Type B pancreatic cell (in vitro differentiated cells): ENCODE data around the gene PLA2R1. TPM values are rescaled to one million over a fixed set of nuclear protein-coding genes. Genes with fewer than 3 reads are reported as not detected.
"Not testable (repeated sequence)": the region's sequence is repeated elsewhere in the genome, so short reads cannot be mapped to it uniquely, and the experiment has no call there.

Source experiments
- DNase-seq: peaks from one replicate; pipeline ENCODE4 v3.0.0; 2021; ENCODE audit warnings: mixed read lengths; ENCODE audit not compliant: unreplicated experiment; ENCODE audit errors: extremely low spot score
- H3K27ac Mint-ChIP-seq: 2 replicates; pipeline ENCODE4 v1.8.0; 2021; ENCODE audit warnings: mild to moderate bottlenecking, mixed read lengths
- H3K27me3 Mint-ChIP-seq: 2 replicates; pipeline ENCODE4 v1.8.0; 2021; ENCODE audit warnings: mixed read lengths
- H3K36me3 Mint-ChIP-seq: 2 replicates; pipeline ENCODE4 v1.8.0; 2021; ENCODE audit warnings: mixed read lengths
- H3K4me1 Mint-ChIP-seq: one replicate; pipeline ENCODE4 v1.8.0; 2021; ENCODE audit warnings: mixed read lengths; ENCODE audit not compliant: unreplicated experiment
- H3K4me3 Mint-ChIP-seq: 2 replicates; pipeline ENCODE4 v1.8.0; 2021; ENCODE audit warnings: mild to moderate bottlenecking, mixed read lengths
- H3K9me3 Mint-ChIP-seq: 2 replicates; pipeline ENCODE4 v1.8.0; 2021; ENCODE audit warnings: mixed read lengths
- CTCF ChIP-seq: fragments of 200-600 bp; sonication (generic); conservative IDR thresholded peaks from 2 replicates; pipeline ENCODE4 v1.5.0; 2021; ENCODE audit warnings: antibody characterized with exemption, mild to moderate bottlenecking
- total RNA-seq: library from RNA; stranded (reverse); gene quantifications from 2 replicates; pipeline ENCODE4 v1.2.1, GENCODE V29; 2021; ENCODE audit warnings: low replicate concordance

PLA2R1 gene
- total RNA-seq, 1 donor from 2014 or later, result 3.6 TPM

- TF ChIP-seq CTCF, result peak; percentile 80
- DNase-seq, result no peak
- no peaks in the 10 kb centered on the region for H3K4me1 Mint-ChIP-seq
- no peak overlapping the region for H3K4me3 Mint-ChIP-seq
- no peaks in the 10 kb centered on the region for H3K36me3 Mint-ChIP-seq
- no peaks in the 10 kb centered on the region for H3K9me3 Mint-ChIP-seq
- H3K27me3 Mint-ChIP-seq, result no peaks in the 10 kb centered on the region
- H3K27ac Mint-ChIP-seq, result no peak overlapping the region
Measured at GRCh38 chr2:159968279-159968900, 94.0 kb downstream of the PLA2R1 start.

- no peak for DNase-seq
- H3K27me3 Mint-ChIP-seq, result no peaks in the 10 kb centered on the region
- no peaks in the 10 kb centered on the region for H3K36me3 Mint-ChIP-seq
- no peaks in the 10 kb centered on the region for H3K9me3 Mint-ChIP-seq
- no peak overlapping the region for H3K4me3 Mint-ChIP-seq
- no peak overlapping the region for H3K27ac Mint-ChIP-seq
- no peaks in the 10 kb centered on the region for H3K4me1 Mint-ChIP-seq
- no peak for TF ChIP-seq CTCF
Measured at GRCh38 chr2:159963700-159964099, 98.7 kb downstream of the PLA2R1 start.

GRCh38 chr2:159962513-159962912, 99.9 kb downstream of the PLA2R1 start:
- not testable (repeated sequence) for H3K4me1 Mint-ChIP-seq, H3K4me3 Mint-ChIP-seq, H3K9me3 Mint-ChIP-seq, H3K36me3 Mint-ChIP-seq, DNase-seq, H3K27me3 Mint-ChIP-seq, H3K27ac Mint-ChIP-seq

GRCh38 chr2:159961451-159961850, 101.0 kb downstream of the PLA2R1 start:
- Mint-ChIP-seq H3K27ac (no peak overlapping the region), H3K4me3 (no peak overlapping the region), H3K4me1 (no peaks in the 10 kb centered on the region), H3K27me3 (no peaks in the 10 kb centered on the region), H3K36me3 (no peaks in the 10 kb centered on the region), H3K9me3 (peaks cover 8% of the 10 kb centered on the region)
- DNase-seq, result no peak
- TF ChIP-seq CTCF, result no peak

GRCh38 chr2:159961037-159961436, 101.4 kb downstream of the PLA2R1 start:
- Mint-ChIP-seq H3K9me3 (peaks cover 8% of the 10 kb centered on the region), H3K4me3 (no peak overlapping the region), H3K36me3 (no peaks in the 10 kb centered on the region), H3K27ac (no peak overlapping the region), H3K4me1 (no peaks in the 10 kb centered on the region), H3K27me3 (no peaks in the 10 kb centered on the region)
- no peak for TF ChIP-seq CTCF
- DNase-seq, result no peak

GRCh38 chr2:159960414-159960813, 102.0 kb downstream of the PLA2R1 start:
- Mint-ChIP-seq H3K36me3 (no peaks in the 10 kb centered on the region), H3K4me3 (no peak overlapping the region), H3K9me3 (peaks cover 8% of the 10 kb centered on the region), H3K27ac (no peak overlapping the region), H3K27me3 (no peaks in the 10 kb centered on the region), H3K4me1 (no peaks in the 10 kb centered on the region)
- no peak for TF ChIP-seq CTCF
- DNase-seq, result no peak
